Spinal cord (tissue), 10 donors: ENCODE data around the gene LSP1. TPM values are rescaled to one million over a fixed set of nuclear protein-coding genes. Genes with fewer than 3 reads are reported as not detected.

Experiments used
- DNase-seq, 6 donors: peaks; one replicate each; pipeline versions ENCODE4 v3.0.0 to v3.0.0-alpha.2; 2013 to 2015; ENCODE audit warnings: low spot score in 6 of 6, low read depth in 4 of 6
- H3K27ac ChIP-seq: one replicate; pipeline ENCODE4 v1.5.1; 2013; ENCODE audit warnings: low read depth, low read length, control low read depth
- H3K27me3 ChIP-seq: one replicate; pipeline ENCODE4 v1.6.1; 2013; ENCODE audit warnings: low read length; ENCODE audit not compliant: control insufficient read depth, insufficient read depth
- H3K36me3 ChIP-seq: one replicate; pipeline ENCODE4 v1.6.1; 2013; ENCODE audit warnings: low read length; ENCODE audit not compliant: control insufficient read depth, insufficient read depth
- H3K4me1 ChIP-seq: one replicate; pipeline ENCODE4 v1.6.1; 2013; ENCODE audit warnings: low read length; ENCODE audit not compliant: control insufficient read depth, insufficient read depth
- H3K4me3 ChIP-seq: one replicate; pipeline ENCODE4 v1.5.1; 2013; ENCODE audit warnings: low read depth, low read length, control low read depth
- H3K9me3 ChIP-seq: one replicate; pipeline ENCODE4 v1.6.1; 2013; ENCODE audit warnings: low read length; ENCODE audit not compliant: control insufficient read depth, insufficient read depth
- WGBS: methylation state at CpG from one replicate; pipeline ENCODE4 v1.1.5; 2013; ENCODE audit warnings: missing lambda C conversion rate; ENCODE audit not compliant: insufficient coverage; 5-methylcytosine and 5-hydroxymethylcytosine counted together
- polyA plus RNA-seq, 2 donors: library from polyadenylated mRNA; unstranded; fragments of 120-200 nt; gene quantifications; one replicate each; pipeline ENCODE4 v1.2.1, GENCODE V29; 2013; ENCODE audit not compliant: insufficient read length in 2 of 2
- total RNA-seq, 2 donors: library from RNA; depleted of rRNA in 1 of 2; stranded (reverse); fragments of 120-200 nt in 1 of 2; fragments of >200 nt in 1 of 2; gene quantifications; one replicate each; pipeline versions ENCODE4 v1.2.3 to v1.2.4, GENCODE V29; 2013 to 2014
- donor health status: healthy.

The LSP1 gene
- total and polyA plus RNA-seq, 4 donors = 2.1 to 10.6 (median 7.9) TPM

GRCh38 chr11:1894759-1895158 is 41.9 kb downstream of the LSP1 start:
- Histone ChIP-seq H3K4me3 (no peak overlapping the region), H3K36me3 (no peaks in the 10 kb centered on the region), H3K9me3 (no peaks in the 10 kb centered on the region), H3K27ac (peak overlapping the region; percentile 68), H3K27me3 (no peaks in the 10 kb centered on the region), H3K4me1 (no peaks in the 10 kb centered on the region)
- 90% methylated on average over 8 of the region's 11 CpGs for WGBS
- peak in 1 of 6 donors; percentile 57 for DNase-seq

- no peak overlapping the region for H3K27ac ChIP-seq
- H3K4me3 ChIP-seq = no peak overlapping the region
- no peaks in the 10 kb centered on the region for H3K4me1 ChIP-seq
- no peak for DNase-seq
- no peaks in the 10 kb centered on the region for H3K27me3 ChIP-seq
- no CpG with 5 or more reads among the region's 10 CpGs for WGBS
- no peaks in the 10 kb centered on the region for H3K9me3 ChIP-seq
- no peaks in the 10 kb centered on the region for H3K36me3 ChIP-seq
Measured at GRCh38 chr11:1896468-1896867, 43.6 kb downstream of the LSP1 start.

GRCh38 chr11:1896923-1897322 is 44.0 kb downstream of the LSP1 start:
- H3K27me3 ChIP-seq = no peaks in the 10 kb centered on the region
- H3K4me3 ChIP-seq = no peak overlapping the region
- H3K9me3 ChIP-seq = no peaks in the 10 kb centered on the region
- H3K36me3 ChIP-seq = no peaks in the 10 kb centered on the region
- WGBS = 68% methylated on average over 12 of the region's 12 CpGs
- H3K4me1 ChIP-seq = no peaks in the 10 kb centered on the region
- DNase-seq = no peak
- H3K27ac ChIP-seq = no peak overlapping the region

GRCh38 chr11:1899090-1899489 is 46.2 kb downstream of the LSP1 start:
- H3K36me3 ChIP-seq = no peaks in the 10 kb centered on the region
- DNase-seq = no peak
- no peaks in the 10 kb centered on the region for H3K4me1 ChIP-seq
- no peak overlapping the region for H3K27ac ChIP-seq
- H3K4me3 ChIP-seq = no peak overlapping the region
- 100% methylated on average over 4 of the region's 4 CpGs for WGBS
- H3K9me3 ChIP-seq = no peaks in the 10 kb centered on the region
- no peaks in the 10 kb centered on the region for H3K27me3 ChIP-seq

GRCh38 chr11:1899686-1900085 is 46.8 kb downstream of the LSP1 start:
- no CpG with 5 or more reads among the region's 5 CpGs for WGBS
- Histone ChIP-seq H3K27ac (no peak overlapping the region), H3K36me3 (no peaks in the 10 kb centered on the region), H3K27me3 (no peaks in the 10 kb centered on the region), H3K9me3 (no peaks in the 10 kb centered on the region), H3K4me1 (no peaks in the 10 kb centered on the region), H3K4me3 (no peak overlapping the region)
- no peak for DNase-seq

- Histone ChIP-seq H3K27me3 (no peaks in the 10 kb centered on the region), H3K27ac (peak overlapping the region; percentile 67), H3K9me3 (no peaks in the 10 kb centered on the region), H3K4me3 (no peak overlapping the region), H3K4me1 (peaks cover 4% of the 10 kb centered on the region), H3K36me3 (no peaks in the 10 kb centered on the region)
- no peak for DNase-seq
- WGBS = no CpG with 5 or more reads among the region's 5 CpGs
Measured at GRCh38 chr11:1906181-1906580, 53.3 kb downstream of the LSP1 start.

- Histone ChIP-seq H3K36me3 (no peaks in the 10 kb centered on the region), H3K27me3 (no peaks in the 10 kb centered on the region), H3K9me3 (no peaks in the 10 kb centered on the region), H3K4me3 (no peak overlapping the region), H3K4me1 (peaks cover 4% of the 10 kb centered on the region), H3K27ac (peak overlapping the region; percentile 67)
- 61% methylated on average over 14 of the region's 14 CpGs for WGBS
- no peak for DNase-seq
Measured at GRCh38 chr11:1906611-1907423, 53.9 kb downstream of the LSP1 start.

- Histone ChIP-seq H3K4me3 (no peak overlapping the region), H3K4me1 (peaks cover 4% of the 10 kb centered on the region), H3K27ac (peak overlapping the region; percentile 77), H3K27me3 (no peaks in the 10 kb centered on the region), H3K36me3 (no peaks in the 10 kb centered on the region), H3K9me3 (no peaks in the 10 kb centered on the region)
- DNase-seq = peak in 1 of 6 donors; percentile 66
- 30% methylated on average over 4 of the region's 9 CpGs for WGBS
Measured at GRCh38 chr11:1908618-1909017, 55.7 kb downstream of the LSP1 start.

GRCh38 chr11:1909524-1909923 is 56.6 kb downstream of the LSP1 start:
- H3K36me3 ChIP-seq = no peaks in the 10 kb centered on the region
- no peak overlapping the region for H3K4me3 ChIP-seq
- peaks cover 4% of the 10 kb centered on the region for H3K4me1 ChIP-seq
- no peaks in the 10 kb centered on the region for H3K27me3 ChIP-seq
- DNase-seq = no peak
- 93% methylated on average over 6 of the region's 7 CpGs for WGBS
- no peaks in the 10 kb centered on the region for H3K9me3 ChIP-seq
- peak overlapping the region; percentile 77 for H3K27ac ChIP-seq

GRCh38 chr11:1912289-1912878 is 59.5 kb downstream of the LSP1 start:
- H3K9me3 ChIP-seq = no peaks in the 10 kb centered on the region
- no peaks in the 10 kb centered on the region for H3K4me1 ChIP-seq
- no peak overlapping the region for H3K27ac ChIP-seq
- no peaks in the 10 kb centered on the region for H3K27me3 ChIP-seq
- WGBS = 92% methylated on average over 2 of the region's 13 CpGs
- no peak for DNase-seq
- H3K4me3 ChIP-seq = no peak overlapping the region
- H3K36me3 ChIP-seq = no peaks in the 10 kb centered on the region
